Tibial artery (tissue), 4 donors: ENCODE data around the gene EVI5.

Source experiments
- DNase-seq, 2 donors: peaks; one replicate each; pipeline ENCODE4 v3.0.0-alpha.2; 2019
- H3K27ac ChIP-seq, 2 donors: fragments of 200-600 bp; sonication (generic) in 1 of 2; 1 replicate in 1 of 2; 2 replicates in 1 of 2; pipeline ENCODE4 v1.5.1; 2018 to 2019; ENCODE audit warnings: mild to moderate bottlenecking in 1 of 2
- H3K27me3 ChIP-seq, 2 donors: fragments of 200-600 bp; sonication (generic) in 1 of 2; one replicate each; pipeline versions ENCODE4 v1.5.1 to v1.6.0; 2016 to 2019
- H3K36me3 ChIP-seq, 3 donors: fragments of 200-600 bp; sonication (generic) in 2 of 3; one replicate each; pipeline ENCODE4 v1.5.1; 2016 to 2019; ENCODE audit warnings: mild to moderate bottlenecking in 2 of 3
- H3K4me1 ChIP-seq, 4 donors: fragments of 200-600 bp; sonication (generic) in 2 of 4; 1 replicate in 3 of 4; 2 replicates in 1 of 4; pipeline ENCODE4 v1.5.1; 2016 to 2019
- H3K4me3 ChIP-seq, 2 donors: fragments of 200-600 bp; sonication (generic) in 1 of 2; 1 replicate in 1 of 2; 2 replicates in 1 of 2; pipeline ENCODE4 v1.5.1; 2018 to 2019; ENCODE audit warnings: mild to moderate bottlenecking in 2 of 2
- H3K9me3 ChIP-seq, 3 donors: fragments of 200-600 bp; sonication (generic) in 1 of 3; one replicate each; pipeline ENCODE4 v1.5.1; 2016 to 2019
- CTCF ChIP-seq, 2 experiments: fragments of 200-600 bp in 1 of 2; fragments of 450-650 bp in 1 of 2; IDR thresholded peaks; one replicate each; pipeline ENCODE4 v1.5.1; 2017 to 2019; ENCODE audit warnings: antibody characterized with exemption in 2 of 2, mild to moderate bottlenecking in 1 of 2, moderate library complexity in 1 of 2
- intact Hi-C: fragments of 100-400 bp; cut with DNase I; formaldehyde crosslinking; loops from one replicate; pipeline ENCODE4 v1.15.0; 2023; ENCODE audit warnings: low total_unique reads

Gene EVI5

GRCh38 chr1:92544756-92545165 lies 240.1 kb downstream of the EVI5 start:
- Histone ChIP-seq H3K27ac (no peak overlapping the region), H3K36me3 (peaks cover 0 to under 1% (median 0%) of the 10 kb centered on the region in 3 donors), H3K27me3 (no peaks in the 10 kb centered on the region), H3K4me1 (no peaks in the 10 kb centered on the region), H3K9me3 (no peaks in the 10 kb centered on the region), H3K4me3 (no peak overlapping the region)
- TF ChIP-seq CTCF (IDR thresholded peaks at IDR 0.05) = no peak
- intact Hi-C loops = no loop called here
- no peak for DNase-seq

- no peak overlapping the region for H3K27ac ChIP-seq
- H3K36me3 ChIP-seq = no peaks in the 10 kb centered on the region
- H3K4me3 ChIP-seq = no peak overlapping the region
- H3K4me1 ChIP-seq = no peaks in the 10 kb centered on the region
- no peaks in the 10 kb centered on the region for H3K9me3 ChIP-seq
- H3K27me3 ChIP-seq = no peaks in the 10 kb centered on the region
- TF ChIP-seq CTCF (IDR thresholded peaks at IDR 0.05) = no peak
- intact Hi-C loops = no loop called here
- no peak for DNase-seq
These were observed 241.5 kb downstream of the EVI5 start for GRCh38 chr1:92543131-92544055.

- Histone ChIP-seq H3K4me3 (no peak overlapping the region), H3K9me3 (no peaks in the 10 kb centered on the region), H3K4me1 (no peaks in the 10 kb centered on the region), H3K36me3 (no peaks in the 10 kb centered on the region), H3K27ac (no peak overlapping the region), H3K27me3 (no peaks in the 10 kb centered on the region)
- TF ChIP-seq CTCF (IDR thresholded peaks at IDR 0.05) = no peak
- intact Hi-C loops = no loop called here
- DNase-seq = no peak
These were observed 246.4 kb downstream of the EVI5 start for GRCh38 chr1:92538413-92539061.

GRCh38 chr1:92538048-92538412 lies 246.9 kb downstream of the EVI5 start:
- H3K27ac ChIP-seq = no peak overlapping the region
- intact Hi-C loops = no loop called here

More at GRCh38 chr1:92538048-92538412, 246.9 kb downstream of the EVI5 start:
- TF ChIP-seq CTCF (IDR thresholded peaks at IDR 0.05) = no peak
- no peak for DNase-seq
- no peak overlapping the region for H3K4me3 ChIP-seq
- H3K27me3 ChIP-seq = no peaks in the 10 kb centered on the region
- H3K9me3 ChIP-seq = no peaks in the 10 kb centered on the region
- no peaks in the 10 kb centered on the region for H3K4me1 ChIP-seq
- H3K36me3 ChIP-seq = no peaks in the 10 kb centered on the region
